HG03135 (cell line): Measurements from ENCODE around the gene SVIL.
"Not testable (repeated sequence)": the region's sequence is repeated elsewhere in the genome, so short reads cannot be mapped to it uniquely, and the experiment has no call there.

Source experiments
- ATAC-seq: cut with Tn5 transposase; IDR thresholded peaks from one replicate; pipeline ENCODE4 v1.9.1; 2021; ENCODE audit warnings: mild to moderate bottlenecking, moderate library complexity; ENCODE audit not compliant: unreplicated experiment

Gene SVIL

GRCh38 chr10:29470355-29470705 lies 164.4 kb downstream of the SVIL start:
- no peak for ATAC-seq

DNA sequence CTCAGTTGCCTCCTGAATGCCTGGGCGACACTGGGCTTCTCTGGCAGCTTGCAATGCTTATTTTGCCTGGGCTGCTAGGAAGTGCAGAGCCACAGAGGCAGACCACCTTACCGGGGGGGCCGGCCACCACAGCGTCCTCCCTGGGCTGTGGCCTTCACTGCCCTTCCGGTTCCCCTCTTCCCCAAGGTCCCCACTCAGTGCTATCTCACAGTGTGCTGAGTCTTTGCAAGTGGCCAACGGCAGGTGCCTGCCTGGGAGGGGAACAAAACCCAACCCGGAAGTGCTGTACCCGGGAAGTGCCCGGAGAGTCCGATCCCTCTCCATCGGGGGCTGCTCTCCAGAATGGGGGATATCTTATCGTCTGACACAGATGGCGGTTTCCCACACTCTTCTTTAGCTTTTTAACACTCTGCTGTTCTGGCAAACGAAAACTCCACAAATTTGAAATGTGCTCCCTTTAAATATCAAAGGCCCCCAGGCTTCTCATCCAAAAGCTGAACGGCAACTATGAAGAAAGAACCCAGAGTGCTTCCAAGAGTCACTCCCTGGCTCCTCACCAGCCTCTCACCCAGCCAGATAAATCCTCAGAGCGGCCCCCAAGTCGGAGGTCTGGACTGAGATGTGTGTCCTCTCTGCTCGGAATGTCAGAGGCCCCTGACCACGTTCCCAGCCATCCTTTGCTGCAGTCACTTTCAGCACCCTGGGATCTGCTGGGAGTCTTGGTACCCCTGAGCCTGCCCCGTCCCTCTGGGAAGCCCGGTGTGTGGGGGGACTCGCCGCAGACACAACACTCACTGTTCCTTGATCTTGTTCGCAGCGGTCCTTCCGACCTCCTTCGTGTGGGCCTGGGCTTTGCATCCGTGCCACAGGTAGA lies 165.1 kb downstream of the SVIL start:
- ATAC-seq = no peak

- ATAC-seq = no peak
These were observed 169.4 kb downstream of the SVIL start for GRCh38 chr10:29465384-29465783.

DNA sequence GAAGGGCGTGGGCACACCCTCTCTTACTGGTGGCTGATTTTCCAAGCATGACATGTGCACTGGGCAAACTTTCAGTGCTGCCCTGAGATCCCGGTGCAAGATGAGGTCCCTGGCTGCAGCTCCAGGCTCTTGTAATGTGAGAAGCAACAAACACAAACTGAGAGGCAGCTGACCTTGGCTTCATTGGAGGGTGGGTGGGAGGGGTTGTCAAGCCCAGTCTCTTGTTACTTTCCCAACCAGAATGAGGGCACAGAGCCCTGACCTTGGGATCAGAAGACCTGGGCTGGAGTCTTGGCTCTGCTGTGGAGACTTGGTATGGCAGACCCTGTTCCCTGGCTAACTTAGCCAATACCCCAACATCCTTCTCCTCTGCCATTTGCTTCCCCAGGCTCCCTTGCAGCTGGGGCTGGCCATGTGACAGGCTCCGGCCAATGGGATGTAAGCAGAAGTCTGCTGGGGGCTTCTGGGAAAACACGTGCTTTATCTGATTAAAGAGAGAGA lies 170.1 kb downstream of the SVIL start:
- not testable (repeated sequence) for ATAC-seq

DNA sequence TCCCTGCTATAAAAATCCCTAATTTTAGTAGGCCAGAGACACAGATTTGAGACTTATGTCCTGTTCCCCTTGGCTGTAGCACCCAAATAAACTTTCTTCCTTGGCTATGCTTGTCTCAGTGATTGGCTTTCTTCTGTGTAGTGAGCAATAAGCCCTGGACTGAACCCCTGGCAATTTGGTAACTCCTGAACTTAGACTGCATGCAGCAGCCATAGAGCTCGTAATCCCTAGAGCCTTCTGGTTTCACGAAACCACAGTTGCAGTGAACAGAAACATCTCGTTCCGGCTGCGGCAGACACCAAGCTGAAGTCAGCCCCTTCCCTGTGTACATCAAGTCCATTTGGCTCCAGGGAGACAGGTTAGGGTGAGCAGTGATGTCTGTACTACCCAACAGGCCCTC lies 173.7 kb downstream of the SVIL start:
- ATAC-seq = no peak

DNA sequence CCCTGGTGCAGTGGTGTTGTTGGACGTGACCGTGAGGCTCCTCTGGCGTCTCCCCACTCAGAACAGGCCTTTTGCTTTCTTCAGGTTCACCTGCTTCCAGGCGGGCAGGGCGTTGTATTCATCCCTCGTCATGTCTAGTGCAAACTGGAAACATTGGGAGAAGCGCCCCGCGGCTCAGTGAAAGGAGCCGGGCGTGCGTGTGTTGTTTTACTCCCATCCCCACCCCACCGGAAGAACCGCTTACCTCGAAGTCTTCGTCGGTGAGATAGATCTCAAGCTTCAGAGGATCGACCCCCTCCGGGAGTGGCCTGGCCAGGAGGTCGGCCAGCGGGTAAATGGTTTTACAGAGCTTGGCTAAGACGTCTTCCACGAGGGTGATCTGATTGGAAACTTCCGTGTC lies 176.6 kb downstream of the SVIL start:
- ATAC-seq = not testable (repeated sequence)

DNA sequence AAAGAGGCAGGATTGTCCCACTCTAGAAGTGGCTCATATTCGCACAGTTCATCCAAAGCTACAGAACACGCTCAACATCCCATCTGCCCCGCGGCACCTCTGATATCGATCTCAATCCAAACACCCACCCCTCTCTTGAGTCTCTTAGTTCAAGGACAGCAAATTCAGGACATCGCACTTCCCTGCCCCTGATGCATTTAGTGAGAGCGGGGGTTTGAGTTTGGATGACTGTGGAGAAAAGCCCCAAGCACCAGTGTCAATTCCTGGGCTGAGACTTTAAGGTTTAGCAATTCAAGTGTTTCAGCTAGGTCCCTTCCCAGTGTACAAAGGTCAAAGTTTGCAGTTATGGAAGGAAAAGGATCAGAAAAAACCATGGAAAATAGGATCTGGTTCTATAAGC lies 179.7 kb downstream of the SVIL start:
- ATAC-seq = no peak

DNA sequence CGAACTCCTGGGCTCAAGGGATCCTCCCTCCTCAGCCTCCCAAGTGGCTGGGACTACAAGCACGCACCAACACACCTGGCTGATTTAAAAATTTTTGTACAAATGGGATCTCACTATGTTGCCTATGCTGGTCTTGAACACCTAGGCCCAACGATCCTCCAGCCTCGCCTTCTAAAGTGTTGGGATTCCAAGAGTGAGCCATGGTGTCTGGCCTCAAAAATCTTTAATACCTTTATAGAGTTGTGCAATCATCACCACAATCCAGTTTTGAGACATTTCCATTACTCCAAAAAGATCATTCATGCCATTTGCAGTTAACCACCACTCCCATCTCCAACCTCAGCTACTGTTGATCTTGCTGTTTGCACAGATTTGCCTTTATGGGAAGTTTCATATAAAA lies 180.5 kb downstream of the SVIL start:
- no peak for ATAC-seq

- no peak for ATAC-seq
These were observed 182.2 kb downstream of the SVIL start for GRCh38 chr10:29452546-29452945.

GRCh38 chr10:29451946-29452345 lies 182.8 kb downstream of the SVIL start:
- ATAC-seq = no peak

GRCh38 chr10:29450405-29450804 lies 184.4 kb downstream of the SVIL start:
- ATAC-seq = no peak

- peak; percentile 85 for ATAC-seq
These were observed 185.8 kb downstream of the SVIL start for GRCh38 chr10:29448756-29449592.

DNA sequence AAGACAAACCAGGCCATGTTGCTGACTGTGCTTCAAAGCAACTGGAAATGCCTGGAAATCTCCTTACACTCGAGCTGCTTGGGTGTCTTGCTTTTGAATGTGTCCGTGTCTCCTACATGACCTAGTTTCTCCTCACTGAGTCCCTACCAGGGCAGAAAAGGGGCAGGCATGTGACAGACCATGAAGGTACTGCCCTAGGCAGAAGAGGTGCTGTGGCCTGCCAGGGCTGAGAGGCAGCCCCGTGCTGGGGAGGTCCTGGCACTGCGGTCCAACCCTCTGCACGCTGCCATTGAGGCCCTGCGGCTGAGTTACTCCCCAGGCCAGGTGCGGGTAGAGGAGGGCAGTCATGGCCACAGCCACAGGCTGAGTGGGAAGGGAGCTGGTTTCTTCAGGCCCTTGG lies 186.6 kb downstream of the SVIL start:
- no peak for ATAC-seq

DNA sequence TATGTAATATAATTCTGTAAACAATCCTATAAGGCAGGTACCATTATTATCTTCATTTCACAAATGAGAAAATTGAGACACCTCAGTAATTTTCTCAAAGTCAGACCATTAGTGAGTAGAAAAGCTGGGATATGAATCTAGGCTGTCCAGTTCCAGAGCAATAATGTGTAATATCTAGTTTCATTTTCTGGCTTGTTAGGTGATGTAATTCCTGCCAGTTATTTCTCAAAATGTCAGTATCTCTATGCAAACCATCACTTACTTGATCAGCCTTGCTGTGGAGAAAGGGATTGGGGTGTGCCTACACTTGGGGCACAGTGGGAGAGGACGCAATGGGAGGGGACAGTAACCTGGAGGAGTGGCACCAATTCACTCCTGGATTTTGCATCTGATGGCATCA lies 188.4 kb downstream of the SVIL start:
- no peak for ATAC-seq

DNA sequence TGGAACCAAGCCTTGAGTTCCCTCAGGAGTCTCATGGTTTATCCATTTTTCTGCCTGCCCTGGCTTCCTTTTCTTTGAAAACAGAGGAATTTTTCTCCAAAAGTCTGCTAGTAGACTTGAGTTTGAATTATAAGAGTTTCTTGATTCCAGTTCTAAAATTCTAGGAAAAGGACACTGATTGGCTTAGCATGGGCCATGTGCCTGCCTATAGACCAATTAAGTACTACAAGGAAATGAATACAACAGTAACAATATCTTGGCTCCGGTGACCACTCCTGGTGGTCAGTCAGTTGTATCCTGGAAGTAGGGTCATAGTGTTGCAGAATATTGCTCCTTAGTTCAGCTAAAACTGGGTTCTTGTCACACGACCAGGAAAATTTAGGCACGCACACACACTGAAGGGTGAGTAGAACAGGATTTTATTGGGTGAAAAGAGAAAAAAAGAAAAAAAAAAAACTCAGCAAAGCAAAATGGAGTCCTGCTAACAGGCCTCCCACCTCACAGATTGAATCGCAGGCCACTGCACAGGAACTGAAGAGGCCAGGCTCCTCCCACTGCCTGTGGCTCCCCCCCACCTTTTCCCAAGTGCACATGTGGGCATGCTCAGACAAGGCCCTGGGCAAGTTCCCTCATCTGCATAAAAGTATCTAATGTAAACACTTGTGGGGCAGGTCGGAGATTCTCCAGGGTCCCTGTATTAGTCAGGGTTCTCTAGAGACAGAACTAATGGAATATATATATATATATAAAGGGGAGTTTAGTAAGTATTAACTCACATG lies 190.8 kb downstream of the SVIL start:
- no peak for ATAC-seq

DNA sequence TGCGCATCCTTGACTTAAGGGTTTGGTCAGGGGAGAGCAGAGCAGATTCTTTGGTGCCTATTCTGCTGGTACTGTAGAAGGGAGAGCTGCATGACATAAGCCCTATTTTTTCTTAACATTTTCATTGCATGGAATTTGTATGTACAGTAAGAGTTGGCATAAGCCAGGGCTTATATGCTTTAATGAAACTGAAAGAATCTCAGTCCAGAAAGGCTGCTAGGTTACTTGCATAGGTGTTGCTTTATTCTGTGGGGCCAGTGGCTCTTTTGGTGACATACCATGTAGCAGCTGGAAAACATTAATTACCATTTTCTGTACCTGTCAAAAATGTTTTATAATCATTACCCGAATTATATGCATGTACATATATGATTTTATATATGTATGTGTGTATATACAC lies 193.8 kb downstream of the SVIL start:
- no peak for ATAC-seq

DNA sequence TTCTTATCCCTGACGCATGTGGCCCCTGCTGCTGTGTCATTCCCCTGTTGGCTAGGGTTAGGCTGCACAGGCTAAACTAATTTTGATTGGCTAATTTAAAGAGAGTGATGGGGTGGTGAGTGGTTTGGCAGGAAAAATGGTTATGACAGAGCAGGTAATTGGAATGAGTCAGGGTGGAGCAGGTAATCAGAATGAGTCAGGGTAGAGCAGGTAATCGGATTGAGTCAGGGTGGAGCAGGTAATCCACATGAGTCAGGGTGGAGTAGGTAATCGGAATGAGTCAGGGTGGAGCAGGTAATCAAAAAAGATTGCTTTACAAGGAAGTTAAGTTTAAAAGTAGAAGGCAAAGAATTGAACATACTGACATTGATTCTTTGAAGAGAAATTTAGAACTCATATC lies 195.8 kb downstream of the SVIL start:
- not testable (repeated sequence) for ATAC-seq

DNA sequence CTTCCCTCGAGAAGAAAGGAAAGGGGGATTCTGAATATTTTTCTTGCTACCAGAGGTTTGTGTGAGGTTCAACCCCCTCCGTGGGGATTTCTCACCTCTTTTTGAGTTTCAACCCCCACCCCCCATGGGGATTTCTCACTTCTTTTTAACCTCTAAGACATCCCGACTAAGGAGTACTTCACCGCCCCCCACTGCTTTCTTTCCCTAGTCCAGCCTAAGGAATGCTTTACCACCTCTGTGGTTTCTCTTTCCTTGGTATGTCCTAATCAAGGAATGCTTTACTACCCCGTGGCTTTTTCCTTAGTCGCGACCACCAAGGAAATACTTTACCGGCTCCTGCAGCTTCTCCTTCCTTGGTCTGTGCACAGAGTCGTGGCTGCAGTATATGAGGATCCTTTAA lies 196.5 kb downstream of the SVIL start:
- no peak for ATAC-seq

- ATAC-seq = no peak
These were observed 196.9 kb downstream of the SVIL start for GRCh38 chr10:29437871-29438270.

- ATAC-seq = no peak
These were observed 198.8 kb downstream of the SVIL start for GRCh38 chr10:29435809-29436501.

GRCh38 chr10:29434111-29434510 lies 200.7 kb downstream of the SVIL start:
- no peak for ATAC-seq
